HG03159 (cell line): Measurements from ENCODE around the gene A4GALT.
"Not testable (repeated sequence)": the region's sequence is repeated elsewhere in the genome, so short reads cannot be mapped to it uniquely, and the experiment has no call there.

Source experiments
- ATAC-seq: cut with Tn5 transposase; IDR thresholded peaks from one replicate; pipeline ENCODE4 v1.9.1; 2021; ENCODE audit warnings: mild to moderate bottlenecking, moderate library complexity; ENCODE audit not compliant: unreplicated experiment

A4GALT gene

DNA sequence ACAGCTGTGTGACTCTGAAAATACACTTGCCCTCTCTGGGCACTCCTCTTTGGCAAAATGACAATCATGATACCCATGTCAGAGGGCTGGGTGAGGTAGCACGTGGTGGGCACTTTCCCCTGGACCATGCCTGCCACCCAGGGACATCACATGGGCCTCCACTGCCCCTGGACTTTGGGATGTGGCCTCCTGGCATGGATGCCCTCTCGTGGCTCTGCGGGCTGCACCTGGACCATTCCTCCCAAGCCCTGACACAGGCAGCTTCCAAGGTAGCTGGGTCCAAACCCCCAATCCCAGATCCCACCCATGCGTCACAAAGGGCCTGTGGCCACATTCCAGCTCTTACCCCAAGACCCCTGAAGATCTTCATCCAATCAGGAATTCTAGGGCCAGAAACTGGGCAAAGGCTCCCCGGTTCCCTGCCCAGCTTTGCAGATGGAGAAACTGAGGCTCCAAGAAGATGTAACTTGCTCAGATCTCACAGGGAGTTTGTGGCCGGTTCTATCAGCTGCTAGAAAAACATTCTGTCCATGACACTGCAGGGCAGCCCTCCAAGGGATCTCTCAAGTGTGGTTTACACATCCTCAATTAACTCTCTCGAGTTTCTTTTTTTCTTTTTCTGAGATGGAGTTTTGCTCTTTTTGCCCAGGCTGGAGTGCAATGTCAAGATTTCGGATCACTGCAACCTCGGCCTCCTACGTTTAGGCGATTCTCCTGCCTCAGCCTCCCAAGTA lies 36.0 kb downstream of the A4GALT start:
- no peak for ATAC-seq

GRCh38 chr22:42683578-42684283 lies 36.9 kb downstream of the A4GALT start:
- ATAC-seq: no peak

DNA sequence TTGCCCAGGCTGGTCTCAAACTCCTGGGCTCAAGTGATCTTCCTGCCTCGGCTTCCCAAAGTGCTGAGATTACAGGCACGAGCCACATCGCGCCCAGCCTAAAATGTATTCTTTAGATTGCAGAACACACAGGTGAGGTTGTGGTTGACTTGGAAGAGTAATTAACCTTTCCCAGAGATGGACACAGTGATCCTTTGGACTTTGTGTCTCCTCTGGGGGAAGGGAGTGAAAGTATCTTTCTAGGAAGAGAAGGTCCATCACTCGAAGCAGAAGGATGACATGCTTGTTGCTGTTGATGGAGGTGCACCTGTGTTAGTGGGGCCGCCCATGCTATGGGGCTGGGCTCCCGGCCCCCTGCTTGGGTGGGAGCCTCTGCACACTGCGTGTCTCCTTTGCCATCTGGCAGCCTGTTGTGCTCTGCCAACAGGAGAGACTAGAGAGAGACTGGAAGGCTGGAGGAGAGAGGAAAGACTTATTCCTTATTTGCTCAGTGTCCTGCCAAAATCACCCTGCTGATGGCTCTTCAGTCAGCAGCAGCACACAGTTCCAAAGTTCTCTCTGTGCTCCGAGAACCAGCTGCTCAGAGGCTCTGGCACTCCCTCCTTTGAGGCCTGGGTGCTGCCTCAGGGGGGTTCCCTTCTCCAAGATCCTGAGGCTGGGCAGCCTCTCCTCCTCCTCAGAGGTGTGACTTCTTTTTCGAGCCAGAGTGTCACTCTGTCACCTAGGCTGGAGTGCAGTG lies 38.4 kb downstream of the A4GALT start:
- no peak for ATAC-seq

GRCh38 chr22:42680648-42681047 lies 40.0 kb downstream of the A4GALT start:
- ATAC-seq: no peak

DNA sequence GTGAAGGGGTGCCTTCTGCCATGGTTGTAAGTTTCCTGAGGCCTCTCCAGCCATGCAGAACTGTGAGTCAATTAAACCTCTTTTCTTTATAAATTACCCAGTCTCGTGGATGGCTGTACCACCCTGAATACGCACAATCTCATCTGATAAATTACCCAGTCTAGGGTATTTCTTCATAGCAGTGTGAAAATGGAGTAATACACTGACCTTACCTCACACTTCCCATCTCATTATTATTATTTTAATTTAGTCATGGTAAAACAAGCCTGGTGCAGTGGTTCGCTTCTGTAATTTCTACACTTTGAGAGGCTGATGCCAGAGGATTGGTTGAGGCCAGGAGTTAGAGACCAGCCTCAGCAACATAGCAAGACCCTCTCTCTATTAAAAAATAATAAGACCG lies 41.0 kb downstream of the A4GALT start:
- no peak for ATAC-seq

GRCh38 chr22:42678894-42679293 lies 41.8 kb downstream of the A4GALT start:
- ATAC-seq: no peak

- not testable (repeated sequence) for ATAC-seq
Observed at GRCh38 chr22:42677936-42678335, 42.7 kb downstream of the A4GALT start.

- no peak for ATAC-seq
Observed at GRCh38 chr22:42676059-42676607, 44.5 kb downstream of the A4GALT start.

- ATAC-seq: no peak
Observed at GRCh38 chr22:42673898-42674401, 46.7 kb downstream of the A4GALT start.

- not testable (repeated sequence) for ATAC-seq
Observed at GRCh38 chr22:42673071-42673470, 47.6 kb downstream of the A4GALT start.

- ATAC-seq: no peak
Observed at GRCh38 chr22:42670921-42671709, 49.6 kb downstream of the A4GALT start.

DNA sequence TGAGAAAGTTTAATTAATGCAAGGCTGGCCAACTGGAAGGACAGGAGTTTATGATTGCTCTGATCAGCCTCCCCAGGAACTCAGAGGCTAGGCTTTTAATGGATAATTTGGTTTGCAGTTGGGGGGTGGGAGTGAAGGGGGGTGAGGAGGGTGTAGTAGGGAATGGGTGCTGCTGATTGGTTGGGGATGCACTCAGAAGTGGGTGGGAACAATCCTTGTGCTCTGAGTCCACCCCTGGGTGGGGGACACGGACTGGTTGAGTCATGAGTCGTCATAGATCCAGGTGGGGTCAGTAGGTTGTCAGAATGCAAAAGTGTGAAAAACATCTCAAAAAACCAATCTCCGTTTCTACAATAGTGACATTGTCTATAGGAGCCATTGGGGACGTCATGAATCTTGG lies 50.6 kb downstream of the A4GALT start:
- no peak for ATAC-seq

DNA sequence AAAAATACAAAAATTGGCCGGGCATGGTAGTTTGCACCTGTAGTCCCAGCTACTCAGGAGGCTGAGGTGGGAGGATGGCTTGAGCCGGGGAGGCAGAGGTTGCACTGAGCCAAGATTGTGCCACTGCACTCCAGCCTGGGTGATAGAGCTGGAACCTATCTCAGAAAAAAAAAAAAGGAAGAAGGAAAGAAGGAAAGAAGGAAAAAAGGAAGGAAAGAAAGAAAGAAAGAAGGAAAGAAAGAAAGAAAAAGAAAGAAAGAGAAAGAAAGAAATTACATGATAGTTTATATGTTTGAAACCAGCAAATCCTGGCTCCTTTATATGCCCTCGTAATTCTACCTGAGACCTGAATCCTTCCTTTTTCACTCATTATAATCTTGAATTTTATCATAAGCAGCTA lies 54.3 kb downstream of the A4GALT start:
- ATAC-seq: not testable (repeated sequence)

DNA sequence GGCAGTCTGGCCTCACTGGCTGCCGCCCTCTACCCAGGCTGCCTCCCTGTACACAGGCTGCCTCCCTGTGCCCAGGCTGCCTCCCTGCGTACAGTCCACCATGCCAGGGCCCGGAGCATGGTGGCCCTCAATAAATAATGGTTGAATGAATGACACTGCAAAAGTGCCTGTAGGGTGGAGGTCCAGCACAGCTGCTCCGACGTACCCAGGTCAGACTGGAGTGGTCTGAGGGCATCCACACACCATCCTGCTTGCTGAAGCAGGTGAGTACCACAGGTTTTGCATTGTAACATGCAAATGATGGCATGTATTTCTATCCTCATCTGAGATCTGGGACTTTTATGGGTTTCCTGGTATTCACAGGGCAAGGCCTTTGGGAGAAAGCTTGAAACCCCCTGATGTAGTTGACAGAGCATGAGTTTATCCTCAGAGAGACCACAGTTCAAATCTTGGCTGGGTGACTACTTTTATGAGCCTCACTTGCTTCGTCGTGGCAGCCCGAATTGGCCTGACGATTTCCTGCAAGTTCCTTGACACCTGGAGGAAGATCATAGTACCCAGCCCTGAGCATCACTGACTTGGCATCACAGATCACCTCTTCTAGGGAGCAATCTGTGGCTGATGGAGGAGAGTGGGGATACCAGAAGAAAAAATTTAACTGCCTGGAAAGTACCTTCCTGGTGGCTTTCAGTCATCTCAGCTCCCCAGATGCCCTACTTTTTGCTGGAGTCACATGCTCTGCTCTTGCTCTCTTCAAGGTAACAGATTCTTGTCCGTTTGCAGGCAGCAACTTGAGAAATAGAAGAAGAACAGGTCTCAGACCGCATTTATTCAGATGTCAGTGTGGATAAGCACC lies 55.5 kb downstream of the A4GALT start:
- ATAC-seq: no peak

DNA sequence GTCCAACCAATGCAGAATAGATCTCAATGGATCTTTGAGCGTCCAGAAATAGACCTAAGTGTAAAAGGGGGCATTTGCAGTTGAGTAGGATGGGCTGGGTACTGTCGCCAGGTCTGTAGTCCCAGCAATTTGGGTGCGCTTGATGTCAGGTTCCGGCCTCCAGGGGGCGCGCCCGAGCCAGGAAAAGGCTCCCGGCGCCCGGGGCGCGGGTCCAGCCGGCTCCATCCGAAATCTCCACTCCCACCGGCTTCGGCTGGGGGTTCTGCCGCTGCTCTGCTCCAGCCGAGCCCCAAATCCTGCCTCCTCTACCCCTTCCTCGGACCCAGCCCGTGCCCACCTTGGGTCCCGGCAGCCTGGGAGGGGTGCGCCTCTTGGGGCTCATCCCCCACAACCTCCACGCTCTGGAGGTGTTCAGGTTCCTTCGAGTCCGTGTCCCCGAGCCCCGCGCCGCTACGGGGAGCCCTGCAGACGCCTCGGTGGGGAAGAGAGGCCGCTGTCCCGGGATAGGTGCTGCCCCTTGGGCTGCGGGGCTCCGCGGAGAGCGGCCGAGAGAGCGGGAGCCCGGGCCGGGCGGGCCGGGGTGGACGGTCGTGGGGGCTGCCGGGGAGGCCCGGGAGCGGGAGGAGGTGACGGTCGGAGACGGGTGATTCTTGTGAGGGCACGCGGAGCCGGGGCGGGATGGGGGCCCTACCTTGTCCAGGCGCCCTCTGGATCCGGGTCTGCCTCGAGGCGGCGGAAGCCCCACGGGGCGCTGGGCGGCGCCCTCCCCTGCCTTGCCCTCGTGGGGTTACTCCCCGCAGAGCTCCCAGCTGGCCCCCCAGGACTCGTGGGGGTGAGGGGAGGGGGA lies 58.5 kb downstream of the A4GALT start:
- ATAC-seq: no peak

DNA sequence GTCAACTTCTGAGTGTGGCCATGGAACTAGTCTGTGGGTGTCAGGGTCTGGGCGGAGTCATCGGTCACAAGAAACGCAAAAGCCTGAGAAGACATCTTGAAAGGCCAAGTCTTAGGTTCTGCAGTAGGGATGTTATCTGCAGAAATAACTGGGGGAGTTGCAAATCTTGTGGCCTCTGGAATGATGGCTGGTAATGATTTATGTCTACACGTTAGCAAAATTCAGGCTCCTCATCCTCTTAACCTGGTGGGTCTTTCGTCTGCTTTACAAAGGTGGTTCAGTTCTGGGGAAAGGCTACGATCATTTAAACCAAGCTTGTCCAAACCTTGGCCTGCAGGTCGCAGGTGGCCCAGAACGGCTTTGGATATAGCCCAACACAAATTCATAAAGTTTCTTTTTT lies 64.1 kb downstream of the A4GALT start:
- ATAC-seq: no peak

DNA sequence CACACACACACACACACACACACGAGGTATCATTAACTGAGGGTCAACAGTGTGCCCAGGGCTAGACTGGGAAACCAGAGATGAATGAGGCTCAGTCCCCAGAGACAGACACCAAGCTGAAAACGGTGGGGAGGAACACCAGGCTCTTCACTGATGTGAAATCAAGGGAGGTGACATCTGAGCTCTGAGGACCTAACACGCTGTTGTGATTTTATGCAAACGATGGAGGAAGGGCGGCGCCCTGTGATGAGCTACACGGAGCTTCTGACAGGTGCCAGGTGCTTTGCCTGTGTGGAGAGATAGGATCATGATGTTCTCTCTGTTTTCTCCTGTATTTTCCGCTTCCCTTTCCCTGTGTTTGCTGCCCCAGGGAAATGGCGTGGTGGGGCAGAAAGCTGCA lies 65.0 kb downstream of the A4GALT start:
- no peak for ATAC-seq

GRCh38 chr22:42654436-42655073 lies 66.1 kb downstream of the A4GALT start:
- no peak for ATAC-seq
